HG02938 (cell line): ENCODE measurements around the gene LYZL1.
"Not testable (repeated sequence)": the region's sequence is repeated elsewhere in the genome, so short reads cannot be mapped to it uniquely, and the experiment has no call there.

ENCODE experiments used
- ATAC-seq: cut with Tn5 transposase; IDR thresholded peaks from one replicate; pipeline ENCODE4 v1.9.1; 2021; ENCODE audit warnings: mild to moderate bottlenecking, moderate library complexity; ENCODE audit not compliant: unreplicated experiment

Gene LYZL1

GRCh38 chr10:29304995-29305335 is 16.1 kb downstream of the LYZL1 start:
- ATAC-seq: no peak

- ATAC-seq: no peak
Observed at GRCh38 chr10:29306688-29307087, 17.8 kb downstream of the LYZL1 start.

- not testable (repeated sequence) for ATAC-seq
Observed at GRCh38 chr10:29308142-29308541, 19.3 kb downstream of the LYZL1 start.

GRCh38 chr10:29309465-29309864 is 20.6 kb downstream of the LYZL1 start:
- ATAC-seq: no peak

GRCh38 chr10:29310463-29310862 is 21.6 kb downstream of the LYZL1 start:
- ATAC-seq: not testable (repeated sequence)

DNA sequence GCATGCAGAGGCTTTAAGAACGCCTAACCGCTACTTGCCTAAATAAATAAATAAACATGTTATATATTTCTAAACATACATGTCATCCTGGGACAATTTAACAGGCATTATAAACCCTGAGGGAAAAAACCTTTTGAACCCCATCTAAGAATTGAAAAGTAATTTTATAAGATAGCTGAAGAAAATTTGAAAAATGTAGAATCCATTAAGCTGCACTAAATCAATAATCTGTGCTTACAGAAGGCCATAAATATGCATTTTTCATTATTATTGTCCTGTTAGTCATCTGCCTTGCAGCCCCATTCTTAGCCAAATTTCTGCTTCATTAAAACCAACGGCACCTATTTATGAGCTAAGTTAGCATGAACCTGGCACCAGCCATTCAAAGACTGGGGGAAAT is 24.2 kb downstream of the LYZL1 start:
- no peak for ATAC-seq

DNA sequence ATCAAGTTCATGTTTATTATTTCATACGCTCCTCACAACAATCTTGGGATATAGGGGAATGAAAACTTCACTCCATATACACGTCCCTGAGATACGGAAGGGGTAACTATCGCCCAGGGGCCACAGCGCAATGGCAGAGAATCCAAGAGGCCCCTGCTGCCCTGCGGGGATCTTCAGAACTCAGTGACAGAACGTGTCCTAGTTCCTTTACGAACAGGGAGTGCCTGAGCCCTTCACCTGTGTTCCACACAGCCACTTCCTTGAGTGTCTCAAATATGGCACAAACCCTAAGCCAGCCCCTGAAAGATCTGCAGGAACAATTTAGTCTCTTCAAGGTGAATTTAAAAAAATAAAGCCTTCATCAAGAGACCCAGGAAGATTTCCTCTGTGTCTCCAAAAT is 25.9 kb downstream of the LYZL1 start:
- ATAC-seq: no peak

DNA sequence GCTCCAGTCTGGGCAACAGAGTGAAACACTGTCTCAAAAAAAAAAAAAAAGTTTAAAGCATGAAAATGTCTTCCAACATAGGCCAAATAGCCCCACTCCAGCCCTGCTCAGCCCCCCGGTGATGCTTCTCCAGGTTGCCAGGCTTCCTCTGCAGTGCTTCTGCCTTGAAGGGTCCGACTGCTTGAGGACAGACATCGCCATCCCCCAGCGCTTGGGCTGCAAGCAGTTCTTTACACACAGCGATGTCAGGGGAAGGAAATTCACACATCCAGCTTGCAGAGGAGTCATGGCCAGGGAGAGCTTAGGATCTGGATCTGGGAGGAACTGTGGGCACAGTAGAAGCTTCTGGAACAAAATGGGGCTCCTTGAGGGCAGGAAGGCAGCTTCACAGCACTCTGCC is 26.9 kb downstream of the LYZL1 start:
- no peak for ATAC-seq

DNA sequence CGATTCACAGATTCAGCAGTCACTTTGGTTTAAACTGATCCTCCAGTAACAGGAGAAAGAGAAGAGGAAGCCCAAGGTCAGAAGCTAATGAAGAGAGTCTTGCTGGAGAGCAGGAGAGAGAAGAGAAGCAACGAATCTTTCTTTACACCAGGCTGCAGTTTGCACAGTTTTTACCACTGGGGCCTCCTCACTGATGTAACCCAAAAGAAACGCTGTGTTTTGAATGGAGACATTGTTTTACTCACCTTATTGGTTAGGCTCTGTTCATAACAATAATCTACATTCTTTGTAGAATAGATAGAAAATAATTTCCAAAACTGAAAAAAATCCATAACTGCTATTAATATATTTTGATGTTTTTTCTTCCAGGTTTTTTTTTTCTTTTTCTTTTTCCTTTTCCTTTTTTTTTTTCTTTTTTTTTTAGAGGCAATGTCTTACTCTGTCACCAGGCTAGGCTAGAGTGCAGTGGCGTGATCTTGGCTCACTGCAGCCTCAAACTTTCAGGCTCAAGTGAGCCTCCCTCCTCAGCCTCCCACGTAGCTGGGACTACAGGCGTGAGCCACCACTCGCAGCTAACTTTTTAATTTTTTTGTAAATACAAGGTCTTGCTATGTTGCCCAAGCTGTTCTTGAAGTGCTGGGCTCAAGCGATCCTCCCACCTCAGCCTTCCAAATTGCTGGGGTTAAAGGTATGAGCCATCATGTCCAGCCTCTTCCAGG is 27.6 kb downstream of the LYZL1 start:
- ATAC-seq: no peak

GRCh38 chr10:29317027-29317420 is 28.2 kb downstream of the LYZL1 start:
- ATAC-seq: no peak

GRCh38 chr10:29317423-29318021 is 28.7 kb downstream of the LYZL1 start:
- ATAC-seq: no peak

DNA sequence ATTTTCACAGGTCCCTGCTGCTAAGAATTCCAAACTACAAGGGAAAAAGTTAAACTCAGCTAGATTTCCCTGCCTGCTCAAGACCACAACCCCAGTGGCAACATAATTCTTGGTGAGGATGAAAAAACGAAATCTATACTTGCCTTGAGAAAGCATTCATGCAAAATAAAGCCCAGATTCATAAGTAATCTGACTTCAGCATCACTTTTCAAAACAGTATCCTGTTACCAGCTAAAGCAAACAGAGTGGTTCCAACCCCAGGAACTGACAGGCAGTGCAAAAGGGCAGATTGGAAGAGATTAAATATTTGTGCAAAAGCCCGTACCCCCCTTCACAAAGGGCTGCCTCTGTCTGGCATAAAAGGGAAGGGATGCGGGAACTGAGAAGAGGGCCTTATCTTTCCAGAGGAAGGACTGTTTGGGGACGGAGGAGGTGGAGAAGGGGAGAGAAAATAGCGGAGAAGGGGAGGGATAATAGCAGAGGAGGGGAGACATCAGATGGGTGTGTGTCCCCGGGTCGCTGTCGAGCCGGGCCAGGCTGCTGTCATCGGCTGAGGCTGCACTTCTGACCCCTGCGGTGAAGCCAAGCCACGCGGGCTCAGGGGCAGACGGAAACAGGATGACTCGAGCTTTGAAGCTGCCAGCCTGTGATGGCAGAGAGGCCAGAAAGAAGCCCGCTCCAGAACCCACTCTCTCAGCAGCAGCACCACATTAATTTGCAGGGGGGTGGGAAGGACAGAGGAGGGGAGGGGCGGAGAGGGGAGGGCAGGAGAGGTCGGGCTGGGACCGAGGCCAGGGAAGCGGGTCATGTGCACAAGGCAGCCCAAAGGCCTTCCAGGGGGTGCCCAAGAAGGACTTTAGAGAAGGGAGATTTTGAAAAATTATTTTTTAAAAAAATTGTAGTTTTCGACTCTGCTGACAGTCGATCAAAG is 29.5 kb downstream of the LYZL1 start:
- not testable (repeated sequence) for ATAC-seq

- no peak for ATAC-seq
Observed at GRCh38 chr10:29319205-29319781, 30.4 kb downstream of the LYZL1 start.

GRCh38 chr10:29320680-29321121 is 31.8 kb downstream of the LYZL1 start:
- ATAC-seq: not testable (repeated sequence)

- ATAC-seq: no peak
Observed at GRCh38 chr10:29321656-29322055, 32.8 kb downstream of the LYZL1 start.

DNA sequence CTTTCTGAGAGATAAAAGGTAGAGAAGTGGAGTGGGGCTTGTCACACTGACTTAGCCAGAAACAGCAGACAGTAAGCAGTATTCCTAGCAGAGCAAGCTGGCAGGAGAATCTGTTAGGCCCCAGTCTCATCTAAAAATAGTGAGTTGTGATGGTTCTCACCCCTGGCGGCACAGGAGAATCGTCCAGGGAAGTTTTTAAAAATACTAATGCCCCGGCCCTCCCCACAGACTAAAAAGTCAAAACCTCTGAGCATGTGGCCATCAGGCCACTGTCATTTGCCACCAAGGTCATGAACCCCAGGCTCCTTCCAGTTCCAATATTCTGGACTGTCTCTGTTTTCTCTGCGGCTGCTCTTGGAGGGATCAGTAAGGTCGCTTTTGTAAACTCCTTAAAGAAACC is 34.0 kb downstream of the LYZL1 start:
- no peak for ATAC-seq

DNA sequence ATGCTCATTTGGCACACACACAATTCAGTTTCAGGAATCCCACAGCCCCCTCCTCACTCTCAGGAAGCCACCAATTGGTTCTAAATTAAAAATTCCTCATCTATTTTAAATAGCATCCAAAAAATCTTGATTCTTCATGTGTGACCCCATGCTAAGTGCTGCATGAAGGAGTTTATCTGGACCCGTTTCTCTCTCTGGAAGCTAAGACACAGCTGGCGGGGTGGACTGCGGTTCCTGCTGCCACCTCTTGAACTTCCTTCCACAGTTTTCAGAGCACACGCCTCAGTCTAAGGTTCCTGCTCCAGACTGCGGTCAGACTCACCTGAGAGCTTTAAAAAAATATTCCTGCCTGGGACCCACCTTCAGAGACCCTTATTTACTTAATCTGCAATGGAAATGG is 34.5 kb downstream of the LYZL1 start:
- no peak for ATAC-seq

GRCh38 chr10:29324220-29324841 is 35.5 kb downstream of the LYZL1 start:
- ATAC-seq: no peak

DNA sequence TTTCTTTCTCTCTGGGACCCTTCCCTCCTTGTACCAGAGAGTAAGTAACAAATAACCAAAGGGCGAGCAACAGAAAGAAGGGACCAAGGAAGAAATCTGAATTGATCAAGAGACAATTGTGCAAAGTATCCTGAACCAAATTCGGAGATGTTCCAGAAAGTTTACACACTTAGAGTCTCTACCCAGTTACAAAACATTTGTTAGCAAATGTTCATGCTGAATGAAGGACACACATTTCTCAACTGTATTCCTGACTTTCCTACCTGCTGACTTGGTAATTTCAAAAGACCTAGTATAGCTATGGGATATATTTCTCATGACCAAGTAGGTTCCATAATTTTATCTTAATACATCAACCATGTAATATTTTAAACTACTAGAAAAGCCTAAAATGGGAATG is 37.4 kb downstream of the LYZL1 start:
- ATAC-seq: no peak

DNA sequence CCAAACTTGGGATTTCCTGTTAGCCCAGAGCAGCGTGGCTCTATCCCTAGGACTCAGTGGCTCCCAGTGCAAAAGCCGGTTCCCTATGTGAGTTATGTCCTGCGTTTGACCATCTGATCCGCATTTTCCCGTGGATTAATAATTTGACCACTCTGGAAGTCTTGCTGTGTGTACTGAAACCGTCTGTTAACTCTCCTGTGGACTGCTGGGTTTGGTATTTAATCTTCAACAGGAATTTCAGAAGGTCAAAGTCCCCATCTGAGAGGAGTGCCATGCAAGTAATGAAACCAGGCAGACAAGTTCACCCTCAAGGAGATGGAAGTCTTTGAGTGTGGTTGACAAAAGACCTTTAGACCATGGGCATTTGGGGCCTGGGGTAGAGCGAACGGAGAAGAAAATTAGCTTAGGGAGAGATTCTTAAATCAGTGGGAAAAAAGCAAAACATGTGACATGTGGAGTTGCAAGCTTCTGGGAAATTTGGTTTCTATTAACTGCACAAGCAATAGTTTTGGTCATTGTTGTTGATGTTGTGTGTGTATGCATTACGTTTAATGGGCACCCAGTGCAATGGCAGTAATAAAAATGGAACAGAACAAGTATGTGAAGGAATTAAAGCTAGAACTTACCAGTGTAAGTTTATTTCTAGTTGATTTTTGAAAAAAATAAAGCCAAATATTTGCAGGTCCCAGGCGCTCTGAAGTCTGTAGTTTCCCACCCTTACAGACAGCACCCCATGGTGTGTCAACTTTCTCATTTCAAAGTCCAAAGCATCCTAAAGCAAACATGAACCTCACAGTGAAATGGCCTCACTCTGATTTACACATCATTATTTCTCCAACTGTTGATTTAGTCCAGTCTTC is 38.2 kb downstream of the LYZL1 start:
- no peak for ATAC-seq
